Effector memory CD8-positive, alpha-beta T cell (primary cell): ENCODE data around the gene CD82.

ENCODE experiments used
- ATAC-seq: fragments of 150-1000 bp; cut with Tn5 transposase; replicated peaks from 2 replicates; pipeline ENCODE4 v1.10.0; 2021; ENCODE audit warnings: mild to moderate bottlenecking, moderate library complexity
- DNase-seq, 3 experiments: peaks; one replicate each; pipeline ENCODE4 v3.0.0; 2021
- H3K27ac Mint-ChIP-seq, 2 donors: one replicate each; pipeline ENCODE4 v1.8.0; 2022; ENCODE audit warnings: mild to moderate bottlenecking in 2 of 2, mixed read lengths in 2 of 2, moderate library complexity in 2 of 2
- H3K27me3 Mint-ChIP-seq, 2 donors: one replicate each; pipeline ENCODE4 v1.8.0; 2022; ENCODE audit warnings: mixed read lengths in 2 of 2
- H3K36me3 Mint-ChIP-seq: one replicate; pipeline ENCODE4 v1.8.0; 2022; ENCODE audit warnings: mild to moderate bottlenecking, moderate library complexity, mixed read lengths; ENCODE audit not compliant: insufficient read depth
- H3K4me1 Mint-ChIP-seq, 2 donors: one replicate each; pipeline ENCODE4 v1.8.0; 2022; ENCODE audit warnings: low read depth in 2 of 2, mixed read lengths in 2 of 2
- H3K4me3 Mint-ChIP-seq, 2 donors: one replicate each; pipeline ENCODE4 v1.8.0; 2022; ENCODE audit warnings: mild to moderate bottlenecking in 2 of 2, mixed read lengths in 2 of 2, moderate library complexity in 2 of 2
- H3K9me3 Mint-ChIP-seq, 2 donors: one replicate each; pipeline ENCODE4 v1.8.0; 2022; ENCODE audit warnings: mixed read lengths in 2 of 2

The CD82 gene

DNA sequence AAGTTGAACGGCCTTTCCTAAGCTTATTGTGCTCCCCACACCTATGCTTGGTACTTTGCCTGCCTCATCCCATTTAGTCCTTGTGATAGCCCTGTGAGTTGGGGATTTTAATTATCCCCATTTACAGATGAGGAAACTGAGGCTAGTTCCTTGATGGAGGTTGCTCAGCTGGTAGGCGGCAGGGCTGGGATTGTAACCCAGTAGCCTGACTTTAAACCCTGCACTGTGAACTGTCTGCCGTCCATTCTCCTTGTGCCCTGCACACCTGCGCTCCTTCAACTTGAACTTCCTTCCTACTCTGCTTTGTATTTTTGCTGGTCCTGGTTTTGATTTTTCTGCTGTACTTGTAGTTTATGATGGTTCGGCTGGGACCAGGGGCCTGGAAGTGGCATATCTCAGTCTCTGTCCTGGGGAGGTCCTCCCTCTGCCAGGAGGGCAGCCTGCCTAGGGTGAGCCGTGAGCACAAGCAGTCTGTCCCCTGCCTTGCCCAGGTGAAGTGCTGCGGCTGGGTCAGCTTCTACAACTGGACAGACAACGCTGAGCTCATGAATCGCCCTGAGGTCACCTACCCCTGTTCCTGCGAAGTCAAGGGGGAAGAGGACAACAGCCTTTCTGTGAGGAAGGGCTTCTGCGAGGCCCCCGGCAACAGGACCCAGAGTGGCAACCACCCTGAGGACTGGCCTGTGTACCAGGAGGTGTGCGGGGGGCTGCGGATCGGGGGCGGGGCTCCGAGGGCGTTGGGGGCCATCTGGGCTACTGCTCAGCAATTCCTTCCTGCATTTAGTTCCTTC lies 52.4 kb downstream of the CD82 start:
- Mint-ChIP-seq H3K36me3 (peaks cover 19% of the 10 kb centered on the region), H3K4me1 (peaks cover 28 to 29% of the 10 kb centered on the region in 2 donors), H3K27ac (no peak overlapping the region), H3K27me3 (no peaks in the 10 kb centered on the region), H3K9me3 (no peaks in the 10 kb centered on the region), H3K4me3 (no peak overlapping the region)
- DNase-seq = no peak
- no peak for ATAC-seq

DNA sequence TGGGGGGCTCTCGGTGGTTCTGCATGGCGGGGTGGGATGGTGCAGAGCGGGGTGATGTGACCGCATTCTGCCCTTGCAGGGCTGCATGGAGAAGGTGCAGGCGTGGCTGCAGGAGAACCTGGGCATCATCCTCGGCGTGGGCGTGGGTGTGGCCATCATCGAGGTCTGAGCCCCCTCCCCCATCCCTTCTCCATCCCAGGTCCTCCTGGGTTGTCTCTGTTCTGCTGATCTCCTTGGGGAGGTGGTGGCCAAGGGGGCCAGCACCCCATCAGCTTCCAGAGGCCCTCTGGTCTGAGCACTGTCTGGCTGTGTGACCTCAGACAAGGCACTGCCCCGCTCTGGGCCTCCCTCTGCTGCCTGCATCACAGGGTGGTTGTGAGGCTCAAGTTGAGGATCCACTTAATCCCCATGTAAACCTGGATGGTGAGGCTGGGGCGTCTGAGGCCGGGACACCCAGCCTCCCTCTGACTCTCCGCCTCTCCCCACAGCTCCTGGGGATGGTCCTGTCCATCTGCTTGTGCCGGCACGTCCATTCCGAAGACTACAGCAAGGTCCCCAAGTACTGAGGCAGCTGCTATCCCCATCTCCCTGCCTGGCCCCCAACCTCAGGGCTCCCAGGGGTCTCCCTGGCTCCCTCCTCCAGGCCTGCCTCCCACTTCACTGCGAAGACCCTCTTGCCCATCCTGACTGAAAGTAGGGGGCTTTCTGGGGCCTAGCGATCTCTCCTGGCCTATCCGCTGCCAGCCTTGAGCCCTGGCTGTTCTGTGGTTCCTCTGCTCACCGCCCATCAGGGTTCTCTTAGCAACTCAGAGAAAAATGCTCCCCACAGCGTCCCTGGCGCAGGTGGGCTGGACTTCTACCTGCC lies 53.3 kb downstream of the CD82 start:
- peaks cover 23 to 30% of the 10 kb centered on the region in 2 donors for H3K4me1 Mint-ChIP-seq
- no peak overlapping the region for H3K27ac Mint-ChIP-seq
- no peaks in the 10 kb centered on the region for H3K9me3 Mint-ChIP-seq
- H3K27me3 Mint-ChIP-seq = no peaks in the 10 kb centered on the region
- ATAC-seq (no peak), DNase-seq (no peak)
- peaks cover 19% of the 10 kb centered on the region for H3K36me3 Mint-ChIP-seq
- H3K4me3 Mint-ChIP-seq = no peak overlapping the region

DNA sequence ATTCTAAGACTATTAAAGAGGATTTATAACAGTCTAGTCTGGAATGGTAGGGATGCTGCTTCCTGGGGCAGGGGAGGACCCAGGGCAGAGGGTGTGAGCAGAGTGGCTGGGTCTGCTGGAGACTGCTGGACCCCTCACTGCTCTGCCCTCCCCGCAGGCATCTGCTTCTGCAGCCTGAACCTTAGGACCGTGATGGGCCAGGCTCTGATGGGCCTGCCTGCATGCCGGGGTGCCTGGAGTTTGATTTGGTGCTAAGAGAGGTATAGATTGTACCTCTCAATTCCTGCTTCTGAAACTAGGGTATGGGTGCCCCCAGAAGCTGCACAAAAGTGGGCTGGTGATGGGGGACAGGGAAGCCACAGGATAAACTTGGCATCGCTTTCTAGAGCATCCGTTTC lies 54.9 kb downstream of the CD82 start:
- no peaks in the 10 kb centered on the region for H3K9me3 Mint-ChIP-seq
- no peak for DNase-seq
- H3K4me3 Mint-ChIP-seq = no peak overlapping the region
- ATAC-seq = no peak
- no peak overlapping the region for H3K27ac Mint-ChIP-seq
- H3K36me3 Mint-ChIP-seq = peaks cover 24% of the 10 kb centered on the region
- H3K27me3 Mint-ChIP-seq = no peaks in the 10 kb centered on the region
- peaks cover 11 to 19% of the 10 kb centered on the region in 2 donors for H3K4me1 Mint-ChIP-seq

DNA sequence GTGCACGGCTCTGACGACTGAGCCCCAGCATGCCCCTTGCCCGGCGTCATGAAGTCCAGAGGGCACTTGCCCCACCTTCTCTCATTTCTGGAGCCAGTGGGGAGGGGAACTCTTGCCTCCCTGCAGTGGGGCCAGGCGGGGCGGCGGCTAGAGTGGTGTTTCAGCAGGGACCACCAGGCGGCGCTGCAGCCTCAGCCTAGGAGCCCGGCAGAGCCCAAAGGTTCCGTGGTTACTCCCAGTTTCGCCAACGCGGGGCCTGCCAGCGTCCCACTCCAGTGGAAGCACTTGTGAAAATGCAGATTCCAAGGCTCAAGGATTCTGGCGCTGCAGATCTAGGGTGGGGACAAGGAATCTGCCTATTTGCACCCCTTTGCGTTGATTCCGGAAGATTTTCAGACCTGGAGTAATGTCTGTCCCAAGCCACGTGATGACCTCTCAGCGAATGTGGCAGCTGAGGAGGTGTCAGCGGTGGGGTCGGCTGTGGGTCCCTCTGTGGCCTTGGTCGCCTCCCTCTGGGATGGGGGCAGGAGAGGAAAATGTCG lies 55.7 kb downstream of the CD82 start:
- ATAC-seq (peak; percentile 73), DNase-seq (peak; percentile 57 to 64 (median 63))
- peaks cover 11 to 12% of the 10 kb centered on the region in 2 donors for H3K4me1 Mint-ChIP-seq

DNA sequence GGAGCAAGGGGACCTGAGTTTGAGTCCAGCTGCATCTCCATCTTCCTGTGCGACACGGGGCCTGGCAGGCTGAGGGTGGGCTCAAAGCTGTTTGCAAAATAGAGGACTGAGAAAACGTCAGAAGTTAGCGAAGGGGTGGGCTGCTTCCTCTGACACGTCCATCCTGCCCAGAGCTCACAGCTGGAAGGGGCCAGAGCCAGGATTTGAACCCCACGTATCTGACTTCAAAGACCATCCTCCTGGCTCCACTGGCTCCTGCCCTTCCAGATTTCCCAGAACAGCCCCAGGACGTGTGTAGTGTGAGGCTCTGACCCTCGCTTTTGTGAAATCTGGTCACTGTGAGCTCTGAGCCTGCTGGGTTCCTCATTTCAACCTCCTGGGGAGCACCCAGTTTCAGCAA lies 56.3 kb downstream of the CD82 start:
- DNase-seq = no peak
- H3K4me3 Mint-ChIP-seq = no peak overlapping the region

More for the DNA sequence above, 55.7 kb downstream of the CD82 start:
- Mint-ChIP-seq H3K27me3 (no peaks in the 10 kb centered on the region), H3K27ac (no peak overlapping the region), H3K9me3 (no peaks in the 10 kb centered on the region), H3K36me3 (peaks cover 16% of the 10 kb centered on the region), H3K4me3 (no peak overlapping the region)

DNA sequence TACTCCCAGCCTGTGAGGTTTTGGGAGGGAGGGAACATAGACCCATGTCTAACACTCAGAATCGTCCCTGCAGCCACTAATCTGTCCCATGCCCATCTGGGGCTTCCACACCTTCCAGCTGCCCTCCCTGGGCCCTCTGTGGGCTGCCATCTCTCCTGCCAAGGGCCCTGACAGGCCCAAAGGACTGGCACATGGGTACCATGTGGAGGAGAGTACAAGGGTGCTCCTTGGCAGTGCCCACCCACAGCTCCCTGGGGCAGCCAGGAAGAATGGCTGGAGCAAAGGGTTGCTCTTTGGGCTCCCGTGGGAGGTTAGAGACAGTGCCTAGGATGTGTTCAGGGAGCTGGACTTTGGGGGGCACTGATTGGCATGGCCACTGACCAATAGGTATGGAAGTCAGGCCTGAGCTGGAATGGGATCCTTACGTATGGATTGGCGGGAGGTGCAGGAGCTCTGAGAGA lies 56.8 kb downstream of the CD82 start:
- Mint-ChIP-seq H3K4me1 (peaks cover 6 to 8% of the 10 kb centered on the region in 2 donors), H3K36me3 (peaks cover 19% of the 10 kb centered on the region), H3K4me3 (no peak overlapping the region), H3K9me3 (no peaks in the 10 kb centered on the region), H3K27ac (no peak overlapping the region), H3K27me3 (no peaks in the 10 kb centered on the region)
- no peak for DNase-seq
- ATAC-seq = no peak

More for the DNA sequence above, 56.3 kb downstream of the CD82 start:
- no peaks in the 10 kb centered on the region for H3K27me3 Mint-ChIP-seq
- peaks cover 9 to 11% of the 10 kb centered on the region in 2 donors for H3K4me1 Mint-ChIP-seq
- no peak for ATAC-seq
- no peak overlapping the region for H3K27ac Mint-ChIP-seq
- no peaks in the 10 kb centered on the region for H3K9me3 Mint-ChIP-seq
- peaks cover 16% of the 10 kb centered on the region for H3K36me3 Mint-ChIP-seq

DNA sequence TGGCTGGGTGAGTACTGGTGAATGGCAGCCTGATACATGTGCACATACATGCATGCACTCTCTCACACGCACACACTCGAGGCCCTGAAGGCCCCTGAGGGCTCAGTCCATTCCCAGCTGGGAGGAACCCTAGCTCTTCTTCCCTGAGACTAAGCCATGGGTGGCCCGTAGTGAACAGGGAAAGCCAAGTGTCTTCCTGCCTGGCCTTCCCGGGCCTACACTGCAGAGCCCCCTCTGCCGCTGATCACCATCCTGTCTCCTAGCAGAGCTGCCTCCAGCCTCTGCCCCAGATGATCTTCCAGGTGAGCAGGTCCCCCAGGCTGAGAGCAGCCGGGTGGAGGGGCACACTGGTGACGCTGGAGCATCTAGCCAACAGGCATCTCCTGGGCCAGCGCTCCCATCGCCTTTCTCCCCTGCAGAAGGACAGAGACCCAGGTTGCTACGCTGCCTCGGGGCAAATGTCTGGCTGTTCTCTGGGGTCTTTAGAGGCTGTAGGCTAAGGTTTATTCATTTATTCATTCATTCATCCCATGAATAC lies 57.3 kb downstream of the CD82 start:
- ATAC-seq (no peak), DNase-seq (no peak)
- Mint-ChIP-seq H3K27ac (peak overlapping the region in 1 of 2 donors; percentile 27), H3K4me1 (peaks cover 6 to 8% of the 10 kb centered on the region in 2 donors), H3K36me3 (peaks cover 19% of the 10 kb centered on the region), H3K4me3 (no peak overlapping the region), H3K27me3 (no peaks in the 10 kb centered on the region), H3K9me3 (no peaks in the 10 kb centered on the region)

DNA sequence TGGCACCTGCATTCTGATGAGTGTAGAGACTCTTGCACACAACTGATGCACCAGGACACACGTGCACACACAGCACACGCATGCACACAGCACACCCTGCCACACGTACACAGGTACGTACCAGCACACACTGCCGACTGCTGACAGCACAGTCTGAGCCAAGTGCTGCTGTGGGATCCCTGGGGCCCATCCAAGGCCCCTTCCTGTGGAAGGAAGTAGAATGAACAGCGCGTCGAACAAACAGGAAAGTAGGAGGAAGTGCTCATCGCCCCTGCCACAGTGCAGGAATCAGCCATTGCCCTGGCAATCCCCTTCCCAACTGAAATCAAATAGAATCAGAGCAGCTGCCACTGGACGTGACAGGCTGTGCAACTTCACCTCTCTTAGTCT lies 57.9 kb downstream of the CD82 start:
- Mint-ChIP-seq H3K9me3 (no peaks in the 10 kb centered on the region), H3K27me3 (no peaks in the 10 kb centered on the region), H3K4me3 (no peak overlapping the region), H3K36me3 (peaks cover 19% of the 10 kb centered on the region), H3K27ac (peak overlapping the region in 1 of 2 donors; percentile 27), H3K4me1 (peaks cover 6 to 8% of the 10 kb centered on the region in 2 donors)
- DNase-seq (no peak), ATAC-seq (no peak)

DNA sequence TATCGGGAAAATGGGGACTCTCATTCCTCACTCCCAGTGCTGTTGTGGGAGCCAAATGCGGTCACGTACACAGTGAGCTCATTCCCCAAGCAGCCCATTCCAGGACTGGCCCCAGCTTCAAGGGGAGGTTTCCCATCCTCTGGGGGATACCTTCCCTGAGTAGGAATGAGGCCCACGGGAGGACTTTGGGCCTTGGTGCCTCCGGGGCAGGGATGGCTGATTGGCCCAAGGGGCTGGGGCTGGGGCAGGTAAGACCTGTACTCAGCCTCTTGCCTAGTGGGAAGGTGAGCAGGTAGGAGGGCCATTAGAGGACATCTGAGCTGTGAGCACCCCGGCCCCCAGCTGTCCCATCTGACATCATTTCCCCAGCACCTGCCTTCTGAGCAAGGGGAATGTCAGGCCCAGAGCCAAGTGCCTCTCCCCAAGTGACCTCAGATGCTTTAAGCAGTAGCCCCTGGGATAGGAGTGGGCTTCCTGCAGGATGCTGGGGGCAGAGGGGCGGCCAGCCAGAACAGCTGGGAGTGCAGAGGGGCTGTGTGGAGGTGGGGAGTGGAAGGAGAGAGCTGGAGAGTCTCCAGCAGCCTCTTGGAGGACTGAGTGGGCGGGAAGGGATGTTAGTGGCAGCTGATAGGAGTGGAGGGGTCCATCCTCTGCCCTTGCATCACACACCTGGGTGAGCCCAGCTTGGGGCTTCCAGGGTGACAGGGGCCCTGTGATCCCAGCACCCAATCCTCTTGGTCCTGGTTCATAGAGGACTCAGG lies 58.4 kb downstream of the CD82 start:
- peak overlapping the region in 1 of 2 donors; percentile 66 for H3K27ac Mint-ChIP-seq
- peaks cover 19% of the 10 kb centered on the region for H3K36me3 Mint-ChIP-seq
- H3K27me3 Mint-ChIP-seq = peaks cover 0 to 4% of the 10 kb centered on the region in 2 donors
- no peak overlapping the region for H3K4me3 Mint-ChIP-seq
- DNase-seq (no peak), ATAC-seq (no peak)
- no peaks in the 10 kb centered on the region for H3K9me3 Mint-ChIP-seq
- peaks cover 6 to 8% of the 10 kb centered on the region in 2 donors for H3K4me1 Mint-ChIP-seq

DNA sequence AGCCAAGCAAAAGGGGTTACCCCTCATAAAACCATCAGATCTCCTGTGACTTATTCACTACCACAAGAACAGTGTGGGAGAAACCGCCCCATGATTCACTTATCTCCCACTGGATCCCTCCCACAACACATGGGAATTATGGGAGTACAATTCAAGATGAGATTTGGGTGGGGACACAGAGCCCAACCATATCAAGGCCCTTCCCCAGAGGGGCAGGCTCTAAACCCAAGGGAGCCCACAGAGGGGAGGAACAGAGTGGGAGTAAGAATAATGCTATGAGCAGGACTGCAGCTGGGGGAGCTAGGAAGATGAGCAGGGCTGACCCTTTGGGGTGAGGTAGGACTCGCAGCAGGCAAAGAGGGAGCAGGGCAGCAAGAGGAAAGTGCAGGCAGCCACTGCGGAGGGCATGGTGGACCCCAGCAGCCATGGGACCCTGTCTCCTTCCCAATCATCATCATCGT lies 59.3 kb downstream of the CD82 start:
- no peaks in the 10 kb centered on the region for H3K9me3 Mint-ChIP-seq
- H3K4me1 Mint-ChIP-seq = peaks cover 6 to 8% of the 10 kb centered on the region in 2 donors

GRCh38 chr11:44625759-44626523 lies 60.5 kb downstream of the CD82 start:
- H3K4me1 Mint-ChIP-seq = peaks cover 0 to 8% of the 10 kb centered on the region in 2 donors
- H3K4me3 Mint-ChIP-seq = no peak overlapping the region
- peak overlapping the region; percentile 27 to 42 for H3K27ac Mint-ChIP-seq
- peaks cover 8 to 18% of the 10 kb centered on the region in 2 donors for H3K27me3 Mint-ChIP-seq
- H3K36me3 Mint-ChIP-seq = peaks cover 14% of the 10 kb centered on the region
- DNase-seq (peak in 1 of 3 experiments; percentile 0), ATAC-seq (no peak)
- H3K9me3 Mint-ChIP-seq = no peaks in the 10 kb centered on the region

More for the DNA sequence above, 59.3 kb downstream of the CD82 start:
- DNase-seq = no peak
- H3K36me3 Mint-ChIP-seq = peaks cover 19% of the 10 kb centered on the region
- peaks cover 0 to 13% of the 10 kb centered on the region in 2 donors for H3K27me3 Mint-ChIP-seq
- peak overlapping the region in 1 of 2 donors; percentile 66 for H3K27ac Mint-ChIP-seq
- ATAC-seq = no peak
- H3K4me3 Mint-ChIP-seq = no peak overlapping the region

DNA sequence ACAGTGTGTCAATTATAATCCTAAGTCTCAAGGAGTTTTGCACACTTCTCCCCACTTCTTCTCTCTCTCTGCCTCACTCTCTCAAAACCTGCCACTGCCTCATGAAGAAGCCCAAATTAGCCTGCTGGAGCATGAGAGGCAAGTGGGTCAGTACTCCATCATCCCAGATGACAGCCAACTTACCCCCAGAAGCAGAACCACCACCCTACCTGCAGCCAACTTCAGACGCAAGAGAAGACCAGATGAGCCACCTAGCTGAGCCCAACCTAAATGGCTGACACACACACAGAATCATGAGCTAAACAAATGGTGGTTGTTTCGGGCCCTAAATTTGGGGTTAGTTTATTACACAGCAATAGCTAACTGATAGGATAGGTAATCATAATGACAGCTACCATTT lies 61.2 kb downstream of the CD82 start:
- Mint-ChIP-seq H3K36me3 (peaks cover 10% of the 10 kb centered on the region), H3K9me3 (no peaks in the 10 kb centered on the region), H3K27ac (peak overlapping the region in 1 of 2 donors; percentile 42), H3K27me3 (peaks cover 10 to 21% of the 10 kb centered on the region in 2 donors), H3K4me1 (peaks cover 0 to 8% of the 10 kb centered on the region in 2 donors), H3K4me3 (no peak overlapping the region)
- DNase-seq (no peak), ATAC-seq (no peak)
